ENCODE measurements around the gene MBP. TPM values are rescaled to one million over a fixed set of nuclear protein-coding genes. Genes with fewer than 3 reads are reported as not detected.

The MBP gene
- total RNA-seq, 1 donor from 2014 or later, result 9.7 TPM

GRCh38 chr18:77098029-77098428 is 34.6 kb downstream of the MBP start:
- Mint-ChIP-seq H3K27me3 (ENCODE audit: unreplicated experiment) (peaks cover 2% of the 10 kb centered on the region), H3K9me3 (ENCODE audit: unreplicated experiment) (no peaks in the 10 kb centered on the region), H3K4me3 (ENCODE audit: unreplicated experiment) (no peak overlapping the region), H3K4me1 (ENCODE audit: unreplicated experiment) (peaks cover 54% of the 10 kb centered on the region), H3K36me3 (ENCODE audit: low read depth, unreplicated experiment) (no peaks in the 10 kb centered on the region), H3K27ac (ENCODE audit: unreplicated experiment) (peak overlapping the region; percentile 62)
- no peak for DNase-seq (ENCODE audit: low spot score)
- TF ChIP-seq, protein P1, sequence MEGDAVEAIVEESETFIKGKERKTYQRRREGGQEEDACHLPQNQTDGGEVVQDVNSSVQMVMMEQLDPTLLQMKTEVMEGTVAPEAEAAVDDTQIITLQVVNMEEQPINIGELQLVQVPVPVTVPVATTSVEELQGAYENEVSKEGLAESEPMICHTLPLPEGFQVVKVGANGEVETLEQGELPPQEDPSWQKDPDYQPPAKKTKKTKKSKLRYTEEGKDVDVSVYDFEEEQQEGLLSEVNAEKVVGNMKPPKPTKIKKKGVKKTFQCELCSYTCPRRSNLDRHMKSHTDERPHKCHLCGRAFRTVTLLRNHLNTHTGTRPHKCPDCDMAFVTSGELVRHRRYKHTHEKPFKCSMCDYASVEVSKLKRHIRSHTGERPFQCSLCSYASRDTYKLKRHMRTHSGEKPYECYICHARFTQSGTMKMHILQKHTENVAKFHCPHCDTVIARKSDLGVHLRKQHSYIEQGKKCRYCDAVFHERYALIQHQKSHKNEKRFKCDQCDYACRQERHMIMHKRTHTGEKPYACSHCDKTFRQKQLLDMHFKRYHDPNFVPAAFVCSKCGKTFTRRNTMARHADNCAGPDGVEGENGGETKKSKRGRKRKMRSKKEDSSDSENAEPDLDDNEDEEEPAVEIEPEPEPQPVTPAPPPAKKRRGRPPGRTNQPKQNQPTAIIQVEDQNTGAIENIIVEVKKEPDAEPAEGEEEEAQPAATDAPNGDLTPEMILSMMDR (IDR thresholded peaks at IDR 0.05; ENCODE audit: unreplicated experiment), result no peak

DNA sequence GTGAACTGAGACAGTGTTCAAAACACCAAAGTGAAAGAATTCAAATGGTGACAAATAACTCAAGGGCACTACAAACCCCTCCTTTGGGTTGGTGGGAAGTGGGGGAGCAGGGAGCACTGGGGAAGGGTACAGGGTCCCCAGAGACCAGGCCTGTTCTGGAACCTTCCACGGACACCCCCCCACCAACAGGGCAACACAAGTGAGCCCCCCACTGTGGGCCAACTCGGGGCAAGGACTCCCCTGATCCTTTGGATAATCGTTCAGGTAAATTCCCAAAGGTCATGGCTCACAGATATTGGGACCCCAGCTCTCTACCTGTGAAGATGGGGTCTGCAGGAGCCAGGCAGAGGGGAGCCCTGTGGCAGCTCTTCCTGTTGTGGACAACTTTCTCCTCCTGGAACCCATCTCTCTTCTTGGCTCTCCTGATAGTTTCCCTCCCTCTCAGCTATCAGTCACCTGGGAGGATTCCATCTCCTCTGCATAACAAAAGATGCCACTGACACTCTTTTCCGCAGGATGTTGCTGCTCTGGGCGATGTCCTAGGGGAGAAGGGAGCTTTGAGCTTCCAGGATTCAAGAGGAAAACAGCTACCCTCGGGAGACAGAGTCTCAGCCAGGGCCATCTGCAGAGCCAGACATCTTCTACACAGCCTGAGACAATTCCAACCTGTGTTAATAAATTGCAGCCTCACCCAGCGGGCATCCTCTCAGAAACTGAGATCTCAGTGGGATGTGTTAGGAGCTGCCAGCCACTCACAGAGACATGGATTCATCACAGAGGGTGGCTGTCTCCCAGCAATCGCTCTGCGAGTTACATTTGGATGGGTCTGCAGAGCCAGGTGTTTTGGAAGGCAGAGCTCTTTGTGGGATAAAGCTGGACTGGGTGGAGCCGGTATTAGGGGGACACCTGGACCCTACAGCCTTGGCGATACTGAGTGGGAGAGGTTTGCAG is 35.4 kb downstream of the MBP start:
- DNase-seq (ENCODE audit: low spot score), result no peak
- TF ChIP-seq, protein P1 (IDR thresholded peaks at IDR 0.05; ENCODE audit: unreplicated experiment), result no peak
- Mint-ChIP-seq H3K27ac (ENCODE audit: unreplicated experiment) (peak overlapping the region; percentile 75), H3K9me3 (ENCODE audit: unreplicated experiment) (no peaks in the 10 kb centered on the region), H3K4me3 (ENCODE audit: unreplicated experiment) (no peak overlapping the region), H3K36me3 (ENCODE audit: low read depth, unreplicated experiment) (no peaks in the 10 kb centered on the region), H3K4me1 (ENCODE audit: unreplicated experiment) (peaks cover 54% of the 10 kb centered on the region), H3K27me3 (ENCODE audit: unreplicated experiment) (peaks cover 5% of the 10 kb centered on the region)

GRCh38 chr18:77095391-77096371 is 36.9 kb downstream of the MBP start:
- H3K4me3 Mint-ChIP-seq (ENCODE audit: unreplicated experiment), result no peak overlapping the region
- no peak for DNase-seq (ENCODE audit: low spot score)
- peaks cover 7% of the 10 kb centered on the region for H3K27me3 Mint-ChIP-seq (ENCODE audit: unreplicated experiment)
- TF ChIP-seq, protein P1 (IDR thresholded peaks at IDR 0.05; ENCODE audit: unreplicated experiment), result no peak
- no peaks in the 10 kb centered on the region for H3K9me3 Mint-ChIP-seq (ENCODE audit: unreplicated experiment)
- H3K4me1 Mint-ChIP-seq (ENCODE audit: unreplicated experiment), result peaks cover 44% of the 10 kb centered on the region
- no peak overlapping the region for H3K27ac Mint-ChIP-seq (ENCODE audit: unreplicated experiment)
- no peaks in the 10 kb centered on the region for H3K36me3 Mint-ChIP-seq (ENCODE audit: low read depth, unreplicated experiment)

DNA sequence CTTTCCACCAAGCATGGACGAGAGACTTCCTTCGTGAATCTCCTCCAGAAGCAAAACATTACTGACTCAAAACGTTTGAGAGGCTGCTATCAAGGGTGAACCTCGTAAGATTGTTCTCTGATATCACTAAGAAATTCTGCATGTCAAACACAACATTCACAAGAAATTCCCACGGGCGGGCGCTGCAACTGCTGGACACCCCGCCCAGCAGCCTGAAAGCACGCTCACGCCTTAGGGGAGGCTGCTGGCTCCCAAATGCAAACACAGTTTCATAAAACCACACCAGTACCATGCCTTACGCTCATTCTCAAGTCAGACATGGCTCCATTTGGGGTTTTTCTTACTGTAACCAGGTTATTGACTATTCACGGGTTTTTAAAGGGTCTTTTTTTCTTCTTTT is 39.0 kb downstream of the MBP start:
- no peak overlapping the region for H3K4me3 Mint-ChIP-seq (ENCODE audit: unreplicated experiment)
- H3K4me1 Mint-ChIP-seq (ENCODE audit: unreplicated experiment), result peaks cover 27% of the 10 kb centered on the region
- DNase-seq (ENCODE audit: low spot score), result no peak
- TF ChIP-seq, protein P1 (IDR thresholded peaks at IDR 0.05; ENCODE audit: unreplicated experiment), result no peak
- H3K9me3 Mint-ChIP-seq (ENCODE audit: unreplicated experiment), result no peaks in the 10 kb centered on the region
- H3K27me3 Mint-ChIP-seq (ENCODE audit: unreplicated experiment), result peaks cover 10% of the 10 kb centered on the region
- no peak overlapping the region for H3K27ac Mint-ChIP-seq (ENCODE audit: unreplicated experiment)
- H3K36me3 Mint-ChIP-seq (ENCODE audit: low read depth, unreplicated experiment), result peaks cover 5% of the 10 kb centered on the region
